ENCODE results near the gene LMBR1.

GRCh38 chr7:156751319-156751718, 141.7 kb downstream of the LMBR1 start:
- no peak for TF ChIP-seq CTCF (IDR thresholded peaks at IDR 0.05)
- TF ChIP-seq EZH2 (IDR thresholded peaks at IDR 0.05; ENCODE audit: borderline replicate concordance, insufficient read depth, low read depth, low read length, poor library complexity, severe bottlenecking): no peak
